GM19328 (cell line): ENCODE measurements around the gene ARID5A.
"Not testable (repeated sequence)": the region's sequence is repeated elsewhere in the genome, so short reads cannot be mapped to it uniquely, and the experiment has no call there.

ENCODE experiments used
- ATAC-seq: cut with Tn5 transposase; IDR thresholded peaks from one replicate; pipeline ENCODE4 v1.9.1; 2021; ENCODE audit warnings: mild to moderate bottlenecking, moderate library complexity; ENCODE audit not compliant: unreplicated experiment

Gene ARID5A

GRCh38 chr2:96536445-96537065 is at the start of gene ARID5A:
Gene ARID5A, plus strand, starts transcription at chr2:96536752. Its CDS starts 75 bp downstream, at chr2:96536827.
- ATAC-seq: peak; percentile 63

- no peak for ATAC-seq
Measured at GRCh38 chr2:96489261-96489660, 47.3 kb upstream of the ARID5A start.

GRCh38 chr2:96489663-96490062 is 46.9 kb upstream of the ARID5A start:
- no peak for ATAC-seq

GRCh38 chr2:96491860-96492497 is 44.6 kb upstream of the ARID5A start:
- ATAC-seq: no peak

GRCh38 chr2:96493072-96493471 is 43.5 kb upstream of the ARID5A start:
- ATAC-seq: no peak

- no peak for ATAC-seq
Measured at GRCh38 chr2:96494188-96494587, 42.4 kb upstream of the ARID5A start.

GRCh38 chr2:96495982-96496629 is 40.4 kb upstream of the ARID5A start:
- no peak for ATAC-seq

GRCh38 chr2:96498021-96498431 is 38.5 kb upstream of the ARID5A start:
- no peak for ATAC-seq

GRCh38 chr2:96498611-96499010 is 37.9 kb upstream of the ARID5A start:
- not testable (repeated sequence) for ATAC-seq

GRCh38 chr2:96499061-96499960 is 37.2 kb upstream of the ARID5A start:
- ATAC-seq: no peak

GRCh38 chr2:96500385-96501066 is 36.0 kb upstream of the ARID5A start:
- ATAC-seq: no peak

- no peak for ATAC-seq
Measured at GRCh38 chr2:96501471-96501874, 35.1 kb upstream of the ARID5A start.

- ATAC-seq: no peak
Measured at GRCh38 chr2:96501886-96502810, 34.4 kb upstream of the ARID5A start.

- ATAC-seq: no peak
Measured at GRCh38 chr2:96502891-96503636, 33.5 kb upstream of the ARID5A start.

- no peak for ATAC-seq
Measured at GRCh38 chr2:96503637-96504243, 32.8 kb upstream of the ARID5A start.

- no peak for ATAC-seq
Measured at GRCh38 chr2:96505231-96505889, 31.2 kb upstream of the ARID5A start, which contains the start of gene NEURL3. Gene NEURL3, minus strand, starts transcription at chr2:96505357. Its CDS starts 71 bp downstream, at chr2:96505286.

- ATAC-seq: no peak
Measured at GRCh38 chr2:96506016-96506906, 30.3 kb upstream of the ARID5A start.
